Measurements from ENCODE around the gene CCDC149. TPM values are rescaled to one million over a fixed set of nuclear protein-coding genes. Genes with fewer than 3 reads are reported as not detected.

CCDC149 gene
- total RNA-seq, 3 donors from 2014 or later (not counting 1 experiment from before 2014, with no cell fraction given): 0.14 to 0.86 (median 0.43) TPM

DNA sequence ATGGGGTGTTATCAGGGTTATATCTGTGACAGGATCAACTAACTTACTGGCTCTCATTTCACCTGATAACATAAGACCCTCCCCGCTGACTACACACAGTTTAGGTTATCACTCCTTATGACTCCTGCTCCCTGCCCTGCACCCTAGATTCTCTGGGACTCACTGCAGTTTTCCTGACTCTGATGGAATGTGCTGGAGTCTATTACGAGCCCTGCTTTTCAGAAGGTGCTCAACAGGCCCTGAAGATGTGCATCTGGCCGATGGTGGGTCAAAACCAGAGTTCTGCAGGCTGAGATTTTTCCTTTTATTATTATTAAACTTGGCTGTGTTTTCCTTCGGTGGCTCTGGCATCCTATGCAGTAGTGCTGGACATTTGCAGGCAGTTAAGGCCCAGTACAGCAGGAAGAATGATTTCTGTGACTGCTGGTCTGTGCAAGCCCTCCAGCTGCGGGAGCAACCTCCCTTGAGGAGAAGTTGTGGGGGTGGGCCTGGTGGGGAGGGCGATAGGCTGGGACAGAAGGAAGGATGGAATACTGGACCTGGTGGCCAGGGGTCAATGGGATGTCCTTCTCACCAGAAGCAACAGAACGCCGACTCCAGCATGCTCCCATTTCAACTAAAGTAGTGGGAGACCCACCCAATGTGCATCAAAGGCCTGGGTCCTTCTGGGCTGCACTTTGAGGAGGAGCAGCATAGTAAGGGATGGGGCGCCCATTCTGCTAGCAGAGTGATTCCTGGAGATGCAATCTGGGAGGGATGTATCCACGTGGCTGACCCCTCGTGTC, 106.4 kb downstream of the CCDC149 start:
- Mint-ChIP-seq H3K27ac (no peak overlapping the region), H3K9me3 (peaks cover 0 to 2% of the 10 kb centered on the region in 2 donors), H3K27me3 (ENCODE audit: low read depth in 2 of 2) (peaks cover 6 to 23% of the 10 kb centered on the region in 2 donors), H3K4me1 (peaks cover 0 to 4% of the 10 kb centered on the region in 2 donors), H3K4me3 (no peak overlapping the region), H3K36me3 (no peaks in the 10 kb centered on the region)
- no peaks in the 10 kb centered on the region for H3K36me3 ChIP-seq (ENCODE audit: control insufficient read depth, insufficient read depth, low read length)
- H3K27ac ChIP-seq (ENCODE audit: low read length): no peak overlapping the region
- ATAC-seq (no peak), DNase-seq (no peak)
- no peaks in the 10 kb centered on the region for H3K4me1 ChIP-seq (ENCODE audit: control insufficient read depth, insufficient read depth, low read length)
- no peaks in the 10 kb centered on the region for H3K9me3 ChIP-seq (ENCODE audit: control insufficient read depth, insufficient read depth, low read length)
- H3K27me3 ChIP-seq (ENCODE audit: control insufficient read depth, insufficient read depth, low read length): no peaks in the 10 kb centered on the region
- no peak overlapping the region for H3K4me3 ChIP-seq (ENCODE audit: low read length)
- WGBS (ENCODE audit: insufficient coverage): 87% methylated on average over 11 of the region's 11 CpGs
- intact Hi-C loops (cut with micrococcal nuclease): no loop called here
- TF ChIP-seq, protein P1, sequence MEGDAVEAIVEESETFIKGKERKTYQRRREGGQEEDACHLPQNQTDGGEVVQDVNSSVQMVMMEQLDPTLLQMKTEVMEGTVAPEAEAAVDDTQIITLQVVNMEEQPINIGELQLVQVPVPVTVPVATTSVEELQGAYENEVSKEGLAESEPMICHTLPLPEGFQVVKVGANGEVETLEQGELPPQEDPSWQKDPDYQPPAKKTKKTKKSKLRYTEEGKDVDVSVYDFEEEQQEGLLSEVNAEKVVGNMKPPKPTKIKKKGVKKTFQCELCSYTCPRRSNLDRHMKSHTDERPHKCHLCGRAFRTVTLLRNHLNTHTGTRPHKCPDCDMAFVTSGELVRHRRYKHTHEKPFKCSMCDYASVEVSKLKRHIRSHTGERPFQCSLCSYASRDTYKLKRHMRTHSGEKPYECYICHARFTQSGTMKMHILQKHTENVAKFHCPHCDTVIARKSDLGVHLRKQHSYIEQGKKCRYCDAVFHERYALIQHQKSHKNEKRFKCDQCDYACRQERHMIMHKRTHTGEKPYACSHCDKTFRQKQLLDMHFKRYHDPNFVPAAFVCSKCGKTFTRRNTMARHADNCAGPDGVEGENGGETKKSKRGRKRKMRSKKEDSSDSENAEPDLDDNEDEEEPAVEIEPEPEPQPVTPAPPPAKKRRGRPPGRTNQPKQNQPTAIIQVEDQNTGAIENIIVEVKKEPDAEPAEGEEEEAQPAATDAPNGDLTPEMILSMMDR (IDR thresholded peaks at IDR 0.05): no peak

DNA sequence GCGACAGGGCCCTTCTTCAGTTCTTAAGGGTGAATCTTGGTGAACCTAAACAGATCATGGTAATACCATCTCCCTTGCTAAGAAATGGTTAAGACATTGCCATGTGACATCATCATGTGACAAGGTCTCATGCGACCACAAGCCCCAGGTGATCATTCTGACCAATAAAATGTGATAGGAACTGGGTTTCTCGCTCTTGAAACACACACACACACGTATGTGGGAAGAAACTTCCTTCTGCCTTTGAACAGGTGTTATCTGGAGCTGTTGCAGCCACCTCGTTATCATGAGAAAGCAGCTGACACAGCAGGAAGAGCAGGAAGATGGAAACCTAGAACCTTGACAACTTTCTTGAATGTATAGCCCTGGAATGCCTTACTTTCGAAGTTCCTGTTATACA, 107.3 kb downstream of the CCDC149 start:
- H3K27ac Mint-ChIP-seq: no peak overlapping the region
- intact Hi-C loops (cut with micrococcal nuclease): no loop called here
- ATAC-seq (no peak), DNase-seq (no peak)
- Histone ChIP-seq H3K4me3 (ENCODE audit: low read length) (no peak overlapping the region), H3K36me3 (ENCODE audit: control insufficient read depth, insufficient read depth, low read length) (no peaks in the 10 kb centered on the region), H3K27me3 (ENCODE audit: control insufficient read depth, insufficient read depth, low read length) (no peaks in the 10 kb centered on the region), H3K4me1 (ENCODE audit: control insufficient read depth, insufficient read depth, low read length) (no peaks in the 10 kb centered on the region), H3K9me3 (ENCODE audit: control insufficient read depth, insufficient read depth, low read length) (no peaks in the 10 kb centered on the region), H3K27ac (ENCODE audit: low read length) (no peak overlapping the region)
- H3K4me1 Mint-ChIP-seq: peaks cover 0 to 4% of the 10 kb centered on the region in 2 donors
- no peak overlapping the region for H3K4me3 Mint-ChIP-seq
- 34% methylated on average over 5 of the region's 6 CpGs for WGBS (ENCODE audit: insufficient coverage)
- H3K9me3 Mint-ChIP-seq: peaks cover 0 to 2% of the 10 kb centered on the region in 2 donors
- TF ChIP-seq, protein P1 (IDR thresholded peaks at IDR 0.05): no peak
- H3K27me3 Mint-ChIP-seq (ENCODE audit: low read depth in 2 of 2): peaks cover 13 to 31% of the 10 kb centered on the region in 2 donors
- H3K36me3 Mint-ChIP-seq: no peaks in the 10 kb centered on the region

DNA sequence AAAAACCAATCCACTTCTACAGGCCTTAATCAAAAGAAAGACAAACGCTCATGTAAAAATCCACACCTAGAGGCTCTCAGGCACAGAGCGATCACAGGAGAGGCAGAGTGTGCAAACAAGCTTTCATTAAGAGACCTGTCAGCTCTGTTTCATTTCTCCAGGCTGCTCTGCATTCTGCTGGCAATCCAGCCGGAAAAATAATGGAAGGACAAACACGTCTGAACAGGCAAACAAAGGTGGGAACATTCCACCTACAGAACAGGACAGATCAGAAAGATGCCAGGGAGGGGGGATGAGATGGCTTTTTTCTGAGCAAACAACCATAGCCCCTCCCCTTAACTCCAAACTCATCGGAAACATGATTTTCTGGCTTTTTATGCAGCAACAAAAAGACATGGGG, 107.8 kb downstream of the CCDC149 start:
- Histone ChIP-seq H3K27ac (ENCODE audit: low read length) (no peak overlapping the region), H3K4me1 (ENCODE audit: control insufficient read depth, insufficient read depth, low read length) (no peaks in the 10 kb centered on the region), H3K27me3 (ENCODE audit: control insufficient read depth, insufficient read depth, low read length) (no peaks in the 10 kb centered on the region), H3K4me3 (ENCODE audit: low read length) (no peak overlapping the region), H3K9me3 (ENCODE audit: control insufficient read depth, insufficient read depth, low read length) (no peaks in the 10 kb centered on the region), H3K36me3 (ENCODE audit: control insufficient read depth, insufficient read depth, low read length) (no peaks in the 10 kb centered on the region)
- ATAC-seq: no peak
- Mint-ChIP-seq H3K27ac (no peak overlapping the region), H3K4me1 (peaks cover 0 to 4% of the 10 kb centered on the region in 2 donors), H3K27me3 (ENCODE audit: low read depth in 2 of 2) (peaks cover 17 to 32% of the 10 kb centered on the region in 2 donors), H3K9me3 (peaks cover 0 to 2% of the 10 kb centered on the region in 2 donors), H3K4me3 (no peak overlapping the region), H3K36me3 (no peaks in the 10 kb centered on the region)
- TF ChIP-seq, protein P1 (IDR thresholded peaks at IDR 0.05): no peak
- no peak for DNase-seq
- intact Hi-C loops (cut with micrococcal nuclease): no loop called here
- WGBS (ENCODE audit: insufficient coverage): 87% methylated on average over 5 of the region's 5 CpGs
